ENCODE results near the gene PVALEF.

PVALEF gene

GRCh38 chr17:81184555-81184954 is 19.2 kb downstream of the PVALEF start:
- no peak for FAIRE-seq

- FAIRE-seq: no peak
Observed at GRCh38 chr17:81186203-81186602, 20.9 kb downstream of the PVALEF start.

GRCh38 chr17:81187120-81187519 is 21.8 kb downstream of the PVALEF start:
- no peak for FAIRE-seq

GRCh38 chr17:81187586-81188490 is 22.5 kb downstream of the PVALEF start:
- no peak for FAIRE-seq

GRCh38 chr17:81188491-81188840 is 23.2 kb downstream of the PVALEF start:
- FAIRE-seq: no peak

- no peak for FAIRE-seq
Observed at GRCh38 chr17:81189016-81189415, 23.7 kb downstream of the PVALEF start.

- FAIRE-seq: no peak
Observed at GRCh38 chr17:81189670-81190530, 24.6 kb downstream of the PVALEF start.

- FAIRE-seq: no peak
Observed at GRCh38 chr17:81190591-81190990, 25.3 kb downstream of the PVALEF start.

GRCh38 chr17:81191116-81191515 is 25.8 kb downstream of the PVALEF start:
- FAIRE-seq: no peak

GRCh38 chr17:81191646-81192045 is 26.3 kb downstream of the PVALEF start:
- FAIRE-seq: no peak

- FAIRE-seq: no peak
Observed at GRCh38 chr17:81192386-81193050, 27.2 kb downstream of the PVALEF start.

- no peak for FAIRE-seq
Observed at GRCh38 chr17:81193051-81193410, 27.7 kb downstream of the PVALEF start.

- FAIRE-seq: no peak
Observed at GRCh38 chr17:81193470-81194224, 28.3 kb downstream of the PVALEF start.

GRCh38 chr17:81194225-81194760 is 29.0 kb downstream of the PVALEF start:
- no peak for FAIRE-seq

GRCh38 chr17:81194941-81195901 is 29.9 kb downstream of the PVALEF start:
- no peak for FAIRE-seq

GRCh38 chr17:81195941-81196495 is 30.7 kb downstream of the PVALEF start:
- FAIRE-seq: no peak

- no peak for FAIRE-seq
Observed at GRCh38 chr17:81196505-81197408, 31.4 kb downstream of the PVALEF start.

GRCh38 chr17:81197409-81197795 is 32.1 kb downstream of the PVALEF start:
- no peak for FAIRE-seq

GRCh38 chr17:81197831-81198490 is 32.7 kb downstream of the PVALEF start:
- no peak for FAIRE-seq

Measured in islet of Langerhans (tissue), 1 donor.